HEK293 (cell line): Measurements from ENCODE around the gene EDIL3.
A peak's percentile ranks its signal among the peaks of the same experiment; 100 is the strongest.

Source experiments
- GLI2 ChIP-seq: fragments of 450-650 bp; formaldehyde crosslinking; IDR thresholded peaks from 2 replicates; pipeline ENCODE4; 2017; ENCODE audit warnings: missing biosample characterization, missing genetic modification characterization, low read depth, borderline replicate concordance
- GLIS2 ChIP-seq: fragments of 450-650 bp; formaldehyde crosslinking; IDR thresholded peaks from 2 replicates; pipeline ENCODE4 v1.5.1; 2016; ENCODE audit warnings: missing biosample characterization, missing genetic modification characterization
- KLF1 ChIP-seq: fragments of 450-650 bp; formaldehyde crosslinking; IDR thresholded peaks from 2 replicates; pipeline ENCODE4 v1.5.1; 2016; ENCODE audit warnings: missing biosample characterization, missing genetic modification characterization
- KLF10 ChIP-seq: fragments of 450-650 bp; IDR thresholded peaks from 2 replicates; pipeline ENCODE4 v1.5.1; 2018; ENCODE audit warnings: missing biosample characterization, mild to moderate bottlenecking, missing genetic modification characterization
- KLF9 ChIP-seq: fragments of 450-650 bp; formaldehyde crosslinking; IDR thresholded peaks from 2 replicates; pipeline ENCODE4 v1.5.1; 2016; ENCODE audit warnings: missing biosample characterization, missing genetic modification characterization, low read depth
- ZBTB48 ChIP-seq: fragments of 450-650 bp; formaldehyde crosslinking; IDR thresholded peaks from 2 replicates; pipeline ENCODE4 v1.5.1; 2016; ENCODE audit warnings: missing biosample characterization, missing genetic modification characterization
- ZFP37 ChIP-seq: fragments of 450-650 bp; formaldehyde crosslinking; IDR thresholded peaks from 2 replicates; pipeline ENCODE4 v1.5.1; 2016; ENCODE audit warnings: missing biosample characterization, missing genetic modification characterization
- ZNF140 ChIP-seq: fragments of 450-650 bp; formaldehyde crosslinking; IDR thresholded peaks from 2 replicates; pipeline ENCODE4 v1.5.1; 2016; ENCODE audit warnings: missing biosample characterization, missing genetic modification characterization
- ZNF184 ChIP-seq: fragments of 450-650 bp; IDR thresholded peaks from 2 replicates; pipeline ENCODE4 v1.5.1; 2018; ENCODE audit warnings: missing biosample characterization, mild to moderate bottlenecking, missing genetic modification characterization
- ZNF473 ChIP-seq: fragments of 450-650 bp; formaldehyde crosslinking; IDR thresholded peaks from 2 replicates; pipeline ENCODE4 v1.5.1; 2017; ENCODE audit warnings: missing biosample characterization, missing genetic modification characterization
- ZNF501 ChIP-seq: fragments of 450-650 bp; formaldehyde crosslinking; IDR thresholded peaks from 2 replicates; pipeline ENCODE4 v1.5.1; 2016; ENCODE audit warnings: missing biosample characterization, missing genetic modification characterization
- ZNF530 ChIP-seq: fragments of 450-650 bp; formaldehyde crosslinking; IDR thresholded peaks from 2 replicates; pipeline ENCODE4 v1.5.1; 2016; ENCODE audit warnings: low read depth, missing biosample characterization, missing genetic modification characterization
- ZNF626 ChIP-seq: fragments of 450-650 bp; sonication (Bioruptor Pico); formaldehyde crosslinking; IDR thresholded peaks from 2 replicates; pipeline ENCODE4 v1.5.1; 2018; ENCODE audit warnings: missing biosample characterization, missing genetic modification characterization, inconsistent platforms
- ZNF768 ChIP-seq: fragments of 450-650 bp; formaldehyde crosslinking; IDR thresholded peaks from 2 replicates; pipeline ENCODE4 v1.5.1; 2018; ENCODE audit warnings: missing biosample characterization, mild to moderate bottlenecking, missing genetic modification characterization
- ZNF785 ChIP-seq: fragments of 450-650 bp; formaldehyde crosslinking; IDR thresholded peaks from 2 replicates; pipeline ENCODE4 v1.5.1; 2016; ENCODE audit warnings: missing biosample characterization, missing genetic modification characterization
- ZNF843 ChIP-seq: fragments of 450-650 bp; formaldehyde crosslinking; IDR thresholded peaks from 2 replicates; pipeline ENCODE4 v1.5.1; 2016; ENCODE audit warnings: missing biosample characterization, missing genetic modification characterization
- TF ChIP-seq, protein P1 (sequence below): fragments of 450-650 bp; formaldehyde crosslinking; IDR thresholded peaks from 2 replicates; pipeline ENCODE4 v1.5.1; 2016; ENCODE audit warnings: missing biosample characterization, missing genetic modification characterization, low read depth
- TF ChIP-seq, protein P2 (sequence below): fragments of 450-650 bp; formaldehyde crosslinking; IDR thresholded peaks from 2 replicates; pipeline ENCODE4 v1.5.1; 2016; ENCODE audit warnings: missing biosample characterization, missing genetic modification characterization
- TF ChIP-seq, protein P3 (sequence below): fragments of 450-650 bp; formaldehyde crosslinking; IDR thresholded peaks from 2 replicates; pipeline ENCODE4 v1.5.1; 2017; ENCODE audit warnings: missing biosample characterization, mild to moderate bottlenecking, missing genetic modification characterization, moderate library complexity
- TF ChIP-seq, protein P4 (sequence below): fragments of 450-650 bp; formaldehyde crosslinking; IDR thresholded peaks from 2 replicates; pipeline ENCODE4 v1.5.1; 2016; ENCODE audit warnings: missing biosample characterization, missing genetic modification characterization, borderline replicate concordance
- TF ChIP-seq, protein P5 (sequence below): IDR thresholded peaks from 2 replicates; pipeline ENCODE4 v1.6.1; 2011; ENCODE audit warnings: mild to moderate bottlenecking, low read depth, low read length, borderline replicate concordance
- TF ChIP-seq, protein P6 (sequence below): fragments of 450-650 bp; formaldehyde crosslinking; IDR thresholded peaks from 2 replicates; pipeline ENCODE4 v1.5.1; 2016; ENCODE audit warnings: missing biosample characterization, missing genetic modification characterization
- TF ChIP-seq, protein P7 (sequence below): fragments of 450-650 bp; formaldehyde crosslinking; IDR thresholded peaks from 2 replicates; pipeline ENCODE4 v1.5.1; 2016; ENCODE audit warnings: missing biosample characterization, missing genetic modification characterization

EDIL3 gene

DNA sequence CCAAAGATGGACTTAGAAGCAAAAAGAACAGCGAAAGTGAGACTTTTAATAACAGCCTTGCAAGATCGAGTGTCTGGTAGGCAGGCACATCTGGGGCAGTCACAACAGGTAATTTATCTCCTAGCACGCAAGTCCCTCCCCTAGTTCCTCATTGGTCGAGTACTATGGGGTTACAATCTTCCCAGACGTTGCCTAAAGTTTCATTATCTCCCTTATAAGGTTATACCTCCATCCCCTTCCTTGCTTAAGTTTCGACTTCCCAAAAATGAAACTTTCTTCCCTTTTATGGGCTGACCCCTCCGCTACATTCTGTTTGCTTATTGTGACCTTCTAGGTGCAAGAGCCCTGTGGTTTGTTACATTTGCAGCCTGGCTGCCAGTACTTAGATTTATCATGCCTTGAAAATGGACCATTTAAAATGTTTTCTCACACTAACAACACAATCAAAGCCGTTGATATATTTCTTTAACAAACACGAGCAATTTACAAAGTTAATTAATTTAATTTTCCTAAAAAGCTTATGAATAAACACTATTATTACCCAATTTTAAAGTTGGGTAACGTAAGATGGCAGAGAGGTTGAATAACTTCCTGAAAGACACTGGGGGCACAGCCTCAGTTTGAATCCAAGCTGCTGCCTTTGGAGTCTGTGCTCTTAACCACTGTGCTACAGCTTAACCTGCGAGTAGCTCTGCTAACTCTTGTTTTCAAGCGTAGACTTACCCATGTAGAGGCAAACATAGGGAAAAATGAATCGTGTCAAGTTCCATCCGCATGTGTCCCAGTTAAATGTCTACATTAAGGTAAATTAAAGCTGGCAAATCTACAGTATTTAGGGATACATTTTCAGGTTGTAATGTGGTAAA, 91.7 kb downstream of the EDIL3 start (continued):
- TF ChIP-seq GLIS2 (no peak), ZNF768 (no peak), KLF1 (tag by site-specific recombination) (no peak), KLF9 (tag by site-specific recombination) (no peak), ZNF626 (no peak), ZFP37 (tag by site-specific recombination) (no peak), ZBTB48 (tag by site-specific recombination) (no peak), ZNF843 (tag by site-specific recombination) (peak; percentile 52; the same call in 1 of the 2 replicates), ZNF530 (tag by site-specific recombination) (no peak), GLI2 (tag by site-specific recombination) (no peak), ZNF140 (tag by site-specific recombination) (no peak), ZNF473 (tag by site-specific recombination) (no peak), ZNF785 (tag by site-specific recombination) (no peak), ZNF501 (tag by site-specific recombination) (no peak), KLF10 (tag by site-specific recombination) (no peak), ZNF184 (tag by site-specific recombination) (0 out of 2 replicates have a peak, but pooled peaks have one; percentile 26)
- TF ChIP-seq, protein P1, sequence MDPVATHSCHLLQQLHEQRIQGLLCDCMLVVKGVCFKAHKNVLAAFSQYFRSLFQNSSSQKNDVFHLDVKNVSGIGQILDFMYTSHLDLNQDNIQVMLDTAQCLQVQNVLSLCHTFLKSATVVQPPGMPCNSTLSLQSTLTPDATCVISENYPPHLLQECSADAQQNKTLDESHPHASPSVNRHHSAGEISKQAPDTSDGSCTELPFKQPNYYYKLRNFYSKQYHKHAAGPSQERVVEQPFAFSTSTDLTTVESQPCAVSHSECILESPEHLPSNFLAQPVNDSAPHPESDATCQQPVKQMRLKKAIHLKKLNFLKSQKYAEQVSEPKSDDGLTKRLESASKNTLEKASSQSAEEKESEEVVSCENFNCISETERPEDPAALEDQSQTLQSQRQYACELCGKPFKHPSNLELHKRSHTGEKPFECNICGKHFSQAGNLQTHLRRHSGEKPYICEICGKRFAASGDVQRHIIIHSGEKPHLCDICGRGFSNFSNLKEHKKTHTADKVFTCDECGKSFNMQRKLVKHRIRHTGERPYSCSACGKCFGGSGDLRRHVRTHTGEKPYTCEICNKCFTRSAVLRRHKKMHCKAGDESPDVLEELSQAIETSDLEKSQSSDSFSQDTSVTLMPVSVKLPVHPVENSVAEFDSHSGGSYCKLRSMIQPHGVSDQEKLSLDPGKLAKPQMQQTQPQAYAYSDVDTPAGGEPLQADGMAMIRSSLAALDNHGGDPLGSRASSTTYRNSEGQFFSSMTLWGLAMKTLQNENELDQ (tag by site-specific recombination) = no peak
- TF ChIP-seq, protein P2, sequence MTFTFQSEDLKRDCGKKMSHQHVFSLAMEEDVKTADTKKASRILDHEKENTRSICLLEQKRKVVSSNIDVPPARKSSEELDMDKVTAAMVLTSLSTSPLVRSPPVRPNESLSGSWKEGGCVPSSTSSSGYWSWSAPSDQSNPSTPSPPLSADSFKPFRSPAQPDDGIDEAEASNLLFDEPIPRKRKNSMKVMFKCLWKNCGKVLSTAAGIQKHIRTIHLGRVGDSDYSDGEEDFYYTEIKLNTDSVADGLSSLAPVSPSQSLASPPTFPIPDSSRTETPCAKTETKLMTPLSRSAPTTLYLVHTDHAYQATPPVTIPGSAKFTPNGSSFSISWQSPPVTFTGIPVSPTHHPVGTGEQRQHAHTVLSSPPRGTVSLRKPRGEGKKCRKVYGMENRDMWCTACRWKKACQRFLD = no peak
- TF ChIP-seq, protein P3, sequence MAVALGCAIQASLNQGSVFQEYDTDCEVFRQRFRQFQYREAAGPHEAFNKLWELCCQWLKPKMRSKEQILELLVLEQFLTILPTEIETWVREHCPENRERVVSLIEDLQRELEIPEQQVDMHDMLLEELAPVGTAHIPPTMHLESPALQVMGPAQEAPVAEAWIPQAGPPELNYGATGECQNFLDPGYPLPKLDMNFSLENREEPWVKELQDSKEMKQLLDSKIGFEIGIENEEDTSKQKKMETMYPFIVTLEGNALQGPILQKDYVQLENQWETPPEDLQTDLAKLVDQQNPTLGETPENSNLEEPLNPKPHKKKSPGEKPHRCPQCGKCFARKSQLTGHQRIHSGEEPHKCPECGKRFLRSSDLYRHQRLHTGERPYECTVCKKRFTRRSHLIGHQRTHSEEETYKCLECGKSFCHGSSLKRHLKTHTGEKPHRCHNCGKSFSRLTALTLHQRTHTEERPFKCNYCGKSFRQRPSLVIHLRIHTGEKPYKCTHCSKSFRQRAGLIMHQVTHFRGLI (tag by site-specific recombination) = no peak
- TF ChIP-seq, protein P4, sequence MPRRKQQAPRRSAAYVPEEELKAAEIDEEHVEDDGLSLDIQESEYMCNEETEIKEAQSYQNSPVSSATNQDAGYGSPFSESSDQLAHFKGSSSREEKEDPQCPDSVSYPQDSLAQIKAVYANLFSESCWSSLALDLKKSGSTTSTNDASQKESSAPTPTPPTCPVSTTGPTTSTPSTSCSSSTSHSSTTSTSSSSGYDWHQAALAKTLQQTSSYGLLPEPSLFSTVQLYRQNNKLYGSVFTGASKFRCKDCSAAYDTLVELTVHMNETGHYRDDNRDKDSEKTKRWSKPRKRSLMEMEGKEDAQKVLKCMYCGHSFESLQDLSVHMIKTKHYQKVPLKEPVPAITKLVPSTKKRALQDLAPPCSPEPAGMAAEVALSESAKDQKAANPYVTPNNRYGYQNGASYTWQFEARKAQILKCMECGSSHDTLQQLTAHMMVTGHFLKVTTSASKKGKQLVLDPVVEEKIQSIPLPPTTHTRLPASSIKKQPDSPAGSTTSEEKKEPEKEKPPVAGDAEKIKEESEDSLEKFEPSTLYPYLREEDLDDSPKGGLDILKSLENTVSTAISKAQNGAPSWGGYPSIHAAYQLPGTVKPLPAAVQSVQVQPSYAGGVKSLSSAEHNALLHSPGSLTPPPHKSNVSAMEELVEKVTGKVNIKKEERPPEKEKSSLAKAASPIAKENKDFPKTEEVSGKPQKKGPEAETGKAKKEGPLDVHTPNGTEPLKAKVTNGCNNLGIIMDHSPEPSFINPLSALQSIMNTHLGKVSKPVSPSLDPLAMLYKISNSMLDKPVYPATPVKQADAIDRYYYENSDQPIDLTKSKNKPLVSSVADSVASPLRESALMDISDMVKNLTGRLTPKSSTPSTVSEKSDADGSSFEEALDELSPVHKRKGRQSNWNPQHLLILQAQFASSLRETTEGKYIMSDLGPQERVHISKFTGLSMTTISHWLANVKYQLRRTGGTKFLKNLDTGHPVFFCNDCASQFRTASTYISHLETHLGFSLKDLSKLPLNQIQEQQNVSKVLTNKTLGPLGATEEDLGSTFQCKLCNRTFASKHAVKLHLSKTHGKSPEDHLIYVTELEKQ (tag by site-specific recombination) = 0 out of 2 replicates have a peak, but pooled peaks have one; percentile 22
- TF ChIP-seq, protein P5, sequence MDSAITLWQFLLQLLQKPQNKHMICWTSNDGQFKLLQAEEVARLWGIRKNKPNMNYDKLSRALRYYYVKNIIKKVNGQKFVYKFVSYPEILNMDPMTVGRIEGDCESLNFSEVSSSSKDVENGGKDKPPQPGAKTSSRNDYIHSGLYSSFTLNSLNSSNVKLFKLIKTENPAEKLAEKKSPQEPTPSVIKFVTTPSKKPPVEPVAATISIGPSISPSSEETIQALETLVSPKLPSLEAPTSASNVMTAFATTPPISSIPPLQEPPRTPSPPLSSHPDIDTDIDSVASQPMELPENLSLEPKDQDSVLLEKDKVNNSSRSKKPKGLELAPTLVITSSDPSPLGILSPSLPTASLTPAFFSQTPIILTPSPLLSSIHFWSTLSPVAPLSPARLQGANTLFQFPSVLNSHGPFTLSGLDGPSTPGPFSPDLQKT = no peak
- TF ChIP-seq, protein P6, sequence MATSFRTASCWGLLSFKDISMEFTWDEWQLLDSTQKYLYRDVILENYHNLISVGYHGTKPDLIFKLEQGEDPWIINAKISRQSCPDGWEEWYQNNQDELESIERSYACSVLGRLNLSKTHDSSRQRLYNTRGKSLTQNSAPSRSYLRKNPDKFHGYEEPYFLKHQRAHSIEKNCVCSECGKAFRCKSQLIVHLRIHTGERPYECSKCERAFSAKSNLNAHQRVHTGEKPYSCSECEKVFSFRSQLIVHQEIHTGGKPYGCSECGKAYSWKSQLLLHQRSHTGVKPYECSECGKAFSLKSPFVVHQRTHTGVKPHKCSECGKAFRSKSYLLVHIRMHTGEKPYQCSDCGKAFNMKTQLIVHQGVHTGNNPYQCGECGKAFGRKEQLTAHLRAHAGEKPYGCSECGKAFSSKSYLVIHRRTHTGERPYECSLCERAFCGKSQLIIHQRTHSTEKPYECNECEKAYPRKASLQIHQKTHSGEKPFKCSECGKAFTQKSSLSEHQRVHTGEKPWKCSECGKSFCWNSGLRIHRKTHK (tag by site-specific recombination) = no peak
- TF ChIP-seq, protein P7, sequence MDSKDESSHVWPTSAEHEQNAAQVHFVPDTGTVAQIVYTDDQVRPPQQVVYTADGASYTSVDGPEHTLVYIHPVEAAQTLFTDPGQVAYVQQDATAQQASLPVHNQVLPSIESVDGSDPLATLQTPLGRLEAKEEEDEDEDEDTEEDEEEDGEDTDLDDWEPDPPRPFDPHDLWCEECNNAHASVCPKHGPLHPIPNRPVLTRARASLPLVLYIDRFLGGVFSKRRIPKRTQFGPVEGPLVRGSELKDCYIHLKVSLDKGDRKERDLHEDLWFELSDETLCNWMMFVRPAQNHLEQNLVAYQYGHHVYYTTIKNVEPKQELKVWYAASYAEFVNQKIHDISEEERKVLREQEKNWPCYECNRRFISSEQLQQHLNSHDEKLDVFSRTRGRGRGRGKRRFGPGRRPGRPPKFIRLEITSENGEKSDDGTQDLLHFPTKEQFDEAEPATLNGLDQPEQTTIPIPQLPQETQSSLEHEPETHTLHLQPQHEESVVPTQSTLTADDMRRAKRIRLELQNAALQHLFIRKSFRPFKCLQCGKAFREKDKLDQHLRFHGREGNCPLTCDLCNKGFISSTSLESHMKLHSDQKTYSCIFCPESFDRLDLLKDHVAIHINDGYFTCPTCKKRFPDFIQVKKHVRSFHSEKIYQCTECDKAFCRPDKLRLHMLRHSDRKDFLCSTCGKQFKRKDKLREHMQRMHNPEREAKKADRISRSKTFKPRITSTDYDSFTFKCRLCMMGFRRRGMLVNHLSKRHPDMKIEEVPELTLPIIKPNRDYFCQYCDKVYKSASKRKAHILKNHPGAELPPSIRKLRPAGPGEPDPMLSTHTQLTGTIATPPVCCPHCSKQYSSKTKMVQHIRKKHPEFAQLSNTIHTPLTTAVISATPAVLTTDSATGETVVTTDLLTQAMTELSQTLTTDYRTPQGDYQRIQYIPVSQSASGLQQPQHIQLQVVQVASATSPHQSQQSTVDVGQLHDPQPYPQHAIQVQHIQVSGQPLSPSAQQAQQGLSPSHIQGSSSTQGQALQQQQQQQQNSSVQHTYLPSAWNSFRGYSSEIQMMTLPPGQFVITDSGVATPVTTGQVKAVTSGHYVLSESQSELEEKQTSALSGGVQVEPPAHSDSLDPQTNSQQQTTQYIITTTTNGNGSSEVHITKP (tag by site-specific recombination) = peak; percentile 65
